ENCODE data around the gene GABRG3.

The GABRG3 gene

DNA sequence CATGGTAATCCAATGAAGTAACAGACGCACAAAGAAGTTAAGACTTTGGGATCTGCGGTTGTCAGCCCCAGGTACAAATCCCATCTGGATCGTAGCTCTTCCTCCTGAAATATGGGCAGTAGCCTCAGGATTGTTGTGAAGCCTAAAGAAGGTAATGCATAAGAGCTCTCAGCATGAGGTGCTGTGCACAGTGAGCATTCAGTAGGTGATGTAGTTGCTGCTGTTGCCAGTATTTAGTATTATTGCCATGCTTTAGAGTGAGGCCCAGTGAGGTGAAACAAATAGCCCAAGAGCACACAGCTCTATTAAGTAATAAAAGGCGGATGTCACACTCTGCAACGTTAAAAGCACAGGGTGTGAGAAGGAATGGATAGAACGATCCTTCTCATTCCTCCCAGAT lies 225.7 kb downstream of the GABRG3 start:
- no peak for DNase-seq

DNA sequence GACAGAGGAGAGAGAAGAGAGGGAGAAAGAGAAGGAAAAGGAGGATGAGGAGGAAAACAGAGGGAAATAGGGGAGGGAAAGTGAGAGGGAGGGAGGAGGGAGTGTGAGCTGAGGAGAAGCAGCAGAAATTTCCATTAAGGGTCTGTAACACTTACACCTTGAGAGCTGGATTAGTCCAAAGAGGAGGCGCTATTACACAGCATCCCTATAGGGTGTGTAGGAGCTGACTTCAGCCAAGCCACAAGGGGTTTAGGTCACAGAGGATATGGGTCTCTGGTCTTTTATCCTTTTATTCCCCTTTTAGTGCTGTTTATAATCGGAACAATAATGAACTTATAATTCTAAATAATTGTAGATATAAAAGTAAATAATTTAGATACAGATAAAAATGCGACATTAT lies 230.4 kb downstream of the GABRG3 start:
- no peak for DNase-seq

DNA sequence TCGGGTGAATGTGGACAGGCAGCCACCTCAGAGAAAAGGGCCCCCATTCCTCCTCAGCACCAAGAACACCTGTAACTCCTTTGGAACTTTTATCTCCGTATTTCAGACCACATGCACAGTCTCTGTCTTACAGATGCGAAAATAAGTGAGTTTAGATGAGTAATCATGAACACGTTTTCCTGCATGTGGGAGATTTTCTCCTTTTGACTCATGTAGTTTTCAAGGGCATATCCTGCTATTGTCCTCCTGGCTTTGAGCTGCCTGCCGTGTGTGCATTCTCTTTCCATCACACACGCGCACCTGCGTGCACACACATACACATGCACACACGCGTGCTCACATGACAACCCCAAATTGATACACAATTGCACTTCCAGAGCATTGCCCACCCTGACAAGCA lies 239.2 kb downstream of the GABRG3 start:
- DNase-seq: no peak

DNA sequence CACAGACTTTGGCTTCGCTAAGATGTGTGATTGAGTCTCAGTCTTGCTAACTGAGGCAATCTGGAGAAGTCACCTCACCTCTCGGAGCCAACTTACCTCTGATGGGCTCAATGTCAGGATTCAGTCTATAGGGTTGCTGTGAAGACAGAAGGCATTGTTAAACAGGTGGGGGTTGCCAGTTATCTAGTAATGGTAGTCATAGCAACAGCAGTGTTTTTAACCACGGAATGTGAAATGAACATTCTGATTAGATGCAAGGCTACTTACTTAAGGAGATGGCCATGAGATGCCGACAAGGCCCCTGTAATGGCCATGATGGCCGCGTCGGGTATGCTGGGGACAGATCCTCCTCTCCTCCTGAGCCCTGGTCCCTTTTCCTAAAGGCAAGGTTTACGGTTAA lies 243.1 kb downstream of the GABRG3 start:
- DNase-seq: no peak

DNA sequence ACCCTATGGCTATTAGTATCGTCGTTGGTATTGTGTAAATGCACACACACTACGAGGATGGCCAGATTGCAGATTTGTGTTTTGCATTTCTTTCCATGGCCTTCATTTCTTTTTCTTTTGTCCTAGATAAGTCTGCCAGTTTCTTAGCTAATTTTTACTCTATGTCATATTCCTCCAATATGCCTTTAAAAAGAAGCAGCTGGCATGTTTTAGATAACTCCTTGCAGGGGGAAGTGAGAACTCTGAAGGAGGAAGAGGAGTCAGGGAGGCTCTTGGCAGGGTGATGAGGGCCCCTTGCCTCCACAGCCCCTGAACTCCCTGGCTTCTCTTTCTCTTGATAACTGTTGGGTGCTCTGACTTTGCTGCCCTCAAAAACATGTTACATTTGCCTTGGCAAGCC lies 244.0 kb downstream of the GABRG3 start:
- no peak for DNase-seq

DNA sequence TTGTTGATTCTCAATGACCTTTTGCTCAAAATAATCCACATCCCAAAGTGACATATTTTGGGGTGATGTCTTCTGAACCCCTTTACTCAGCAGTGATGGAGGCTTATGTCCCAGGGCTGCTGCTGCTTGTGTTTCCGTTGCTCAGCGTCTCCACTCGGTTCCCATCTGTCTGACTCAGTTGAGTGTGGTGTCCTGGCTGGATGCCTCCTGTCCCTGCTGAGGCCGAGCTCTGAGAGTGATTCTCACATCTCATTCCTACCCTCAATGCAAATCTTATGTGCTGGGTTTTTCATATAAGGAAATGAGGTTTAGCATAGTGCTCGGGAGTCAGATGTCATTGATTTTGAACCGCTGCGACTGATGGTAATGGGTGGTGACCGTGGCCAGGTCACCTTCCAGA lies 247.4 kb downstream of the GABRG3 start:
- DNase-seq: no peak

DNA sequence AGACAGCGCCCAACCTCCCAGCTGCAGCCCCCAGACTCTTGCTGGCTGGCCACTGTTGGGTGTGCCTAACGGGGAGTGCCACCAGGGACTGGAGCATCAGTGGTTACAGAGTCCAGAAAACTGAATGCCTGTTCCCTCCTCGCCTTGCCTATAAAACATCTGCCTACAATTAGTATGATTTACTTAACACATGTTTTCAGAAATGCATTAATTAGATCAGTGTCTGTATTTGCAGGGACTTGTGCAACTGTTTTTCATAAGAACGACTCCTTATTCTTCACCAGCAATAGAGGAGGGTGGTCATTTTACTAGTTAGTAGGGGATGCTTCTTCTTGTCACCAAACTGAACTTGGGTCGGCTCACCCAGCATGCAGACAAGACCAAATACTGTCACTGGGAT lies 248.7 kb downstream of the GABRG3 start:
- DNase-seq: no peak

DNA sequence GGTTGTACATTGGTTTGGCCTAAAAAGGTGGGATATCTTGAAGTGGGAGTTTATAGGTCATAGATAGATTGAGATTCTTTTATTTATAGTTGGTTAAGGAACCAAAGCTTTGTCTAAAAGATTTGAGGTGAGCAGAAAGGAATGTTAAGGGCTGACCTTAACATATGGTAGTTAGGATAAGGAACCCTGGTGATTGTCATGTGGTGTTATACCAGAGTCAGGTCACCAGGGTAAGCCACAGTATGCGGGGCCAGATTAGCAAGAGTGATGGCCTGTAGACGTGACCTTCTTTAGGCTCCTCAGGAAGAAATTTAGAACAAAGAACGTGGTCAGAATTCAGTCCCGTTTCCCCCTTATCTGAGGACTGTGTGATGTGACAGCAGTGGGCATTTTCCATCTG lies 249.2 kb downstream of the GABRG3 start:
- DNase-seq: no peak

DNA sequence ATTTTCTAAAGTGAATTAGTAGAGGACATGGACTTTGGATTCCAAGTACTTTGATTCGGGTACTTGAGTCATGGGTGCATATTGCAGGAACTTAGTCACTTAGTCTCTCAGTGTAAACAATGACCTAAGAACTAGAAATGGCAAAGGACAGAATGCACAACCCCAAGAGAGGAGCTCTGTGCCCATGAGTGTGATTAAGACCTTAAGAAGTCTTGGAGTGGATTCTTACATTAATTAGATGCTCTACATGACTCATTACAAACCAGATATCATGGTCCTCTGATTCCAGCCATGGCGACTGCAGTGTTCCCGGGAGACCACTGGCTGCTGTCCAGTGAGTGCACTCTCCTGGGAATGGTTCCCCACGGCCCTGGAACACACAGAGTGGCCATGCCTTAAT lies 251.5 kb downstream of the GABRG3 start:
- DNase-seq: no peak

DNA sequence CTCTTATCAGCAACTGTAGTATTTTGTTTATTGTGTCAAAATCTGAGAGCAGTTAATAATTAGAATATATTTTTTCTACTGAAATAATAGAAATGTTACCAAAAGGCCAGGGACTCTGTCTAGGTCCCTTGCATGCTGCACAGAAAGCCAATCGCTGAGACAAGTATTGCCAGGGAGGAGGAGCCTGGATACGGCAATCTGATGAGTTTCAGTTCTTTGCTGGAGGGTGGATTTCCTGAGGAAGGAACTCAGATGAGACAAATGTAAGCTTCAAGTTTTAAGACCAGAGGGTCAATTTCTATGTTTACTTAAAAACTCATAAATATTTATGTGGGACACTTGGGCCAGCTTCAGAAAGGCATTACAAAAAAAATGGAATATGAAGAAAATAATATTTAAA lies 252.2 kb downstream of the GABRG3 start:
- DNase-seq: no peak

DNA sequence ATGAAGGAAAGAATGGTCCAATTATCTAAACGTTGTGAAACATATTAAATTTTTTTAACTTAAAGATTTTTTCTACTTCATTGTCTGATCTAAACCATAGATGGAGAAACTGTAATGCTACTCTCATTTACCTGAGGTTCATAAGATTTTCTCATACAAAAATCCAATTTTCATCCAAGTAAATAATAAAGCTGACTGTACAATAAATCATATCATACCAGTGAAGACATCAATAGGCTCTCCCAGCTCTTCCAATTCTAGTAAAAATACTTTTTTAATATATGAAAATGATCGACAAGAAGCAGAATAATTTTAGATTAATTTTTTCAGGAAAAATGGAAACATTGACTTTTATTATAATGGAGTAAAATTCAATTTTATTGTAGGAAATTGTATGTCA lies 260.8 kb downstream of the GABRG3 start:
- DNase-seq: no peak

DNA sequence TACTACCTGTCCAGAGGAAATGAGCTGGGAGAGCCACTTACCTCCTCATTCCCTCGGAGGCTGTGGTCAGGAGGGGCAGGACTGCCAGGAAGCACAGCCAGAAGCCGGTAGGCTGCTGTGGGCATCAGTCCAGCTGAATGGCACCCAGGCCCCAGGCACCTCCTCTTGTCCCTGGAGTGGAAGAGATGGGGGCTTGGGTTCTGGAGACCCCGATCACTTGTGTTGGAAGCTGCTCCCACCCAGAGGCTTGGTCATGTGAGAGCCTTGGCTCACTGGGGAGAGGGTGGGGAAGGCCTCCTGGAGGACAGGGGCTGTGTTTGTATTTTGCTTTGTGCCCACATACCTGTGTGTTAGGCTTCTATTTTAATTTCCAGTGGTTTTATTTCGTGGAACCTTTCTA lies 261.9 kb downstream of the GABRG3 start:
- no peak for DNase-seq

DNA sequence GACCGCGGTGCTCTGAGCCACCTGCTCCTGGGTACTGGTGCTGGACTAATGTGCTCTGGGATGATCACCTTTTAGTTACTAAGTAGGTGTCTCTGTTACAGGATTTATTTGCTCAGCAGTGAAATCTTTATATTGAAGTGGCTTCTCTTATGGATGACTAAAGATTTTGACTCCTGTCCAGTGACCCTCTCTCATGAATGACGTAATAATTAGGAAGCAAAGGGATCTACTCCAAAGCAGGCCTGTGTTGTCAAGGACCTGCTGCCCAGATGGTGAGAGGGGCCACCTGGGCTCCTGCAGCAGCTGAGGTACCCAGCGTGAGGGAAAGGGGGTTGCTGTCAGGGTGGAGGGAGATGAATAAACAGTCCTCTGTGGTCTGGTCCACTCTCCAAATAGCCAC lies 263.6 kb downstream of the GABRG3 start:
- no peak for DNase-seq

DNA sequence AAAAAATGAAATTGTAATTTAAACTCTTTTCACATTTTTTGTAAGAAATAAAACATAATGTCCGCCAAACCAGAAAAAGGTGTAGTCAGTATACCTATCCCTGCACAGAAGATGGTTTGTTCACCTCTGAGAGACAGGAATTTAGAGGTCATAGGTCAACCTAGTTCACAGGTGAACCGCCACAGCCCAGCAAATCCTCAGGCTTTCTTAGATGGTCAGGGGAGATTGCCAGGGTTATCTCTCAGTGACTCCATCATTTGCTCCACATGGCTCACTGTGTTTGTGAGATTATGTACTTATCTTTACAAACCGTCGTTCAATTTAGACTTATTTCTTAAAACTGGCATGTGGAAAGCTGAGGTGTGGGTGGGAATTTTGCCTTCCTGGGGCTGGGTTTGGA lies 264.2 kb downstream of the GABRG3 start:
- DNase-seq: no peak

DNA sequence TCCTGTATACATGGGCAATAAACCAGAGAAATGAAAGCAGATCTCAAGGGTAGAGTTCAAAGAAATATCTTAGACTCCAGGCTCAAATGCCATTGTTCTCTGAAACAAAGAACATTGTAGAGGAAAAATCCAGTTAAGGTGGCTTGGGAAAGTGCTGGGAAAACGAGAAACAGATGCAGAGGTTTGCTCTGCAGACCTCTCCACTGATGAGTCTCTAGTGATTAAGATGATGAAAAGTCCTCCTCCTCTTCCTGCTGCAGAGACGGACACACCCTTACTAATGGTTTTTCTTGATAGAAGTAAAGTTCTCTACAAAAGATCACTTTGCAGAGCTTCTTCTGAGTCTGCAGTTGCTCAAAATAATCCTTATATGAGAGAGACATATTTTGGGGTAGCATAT lies 264.7 kb downstream of the GABRG3 start:
- no peak for DNase-seq

DNA sequence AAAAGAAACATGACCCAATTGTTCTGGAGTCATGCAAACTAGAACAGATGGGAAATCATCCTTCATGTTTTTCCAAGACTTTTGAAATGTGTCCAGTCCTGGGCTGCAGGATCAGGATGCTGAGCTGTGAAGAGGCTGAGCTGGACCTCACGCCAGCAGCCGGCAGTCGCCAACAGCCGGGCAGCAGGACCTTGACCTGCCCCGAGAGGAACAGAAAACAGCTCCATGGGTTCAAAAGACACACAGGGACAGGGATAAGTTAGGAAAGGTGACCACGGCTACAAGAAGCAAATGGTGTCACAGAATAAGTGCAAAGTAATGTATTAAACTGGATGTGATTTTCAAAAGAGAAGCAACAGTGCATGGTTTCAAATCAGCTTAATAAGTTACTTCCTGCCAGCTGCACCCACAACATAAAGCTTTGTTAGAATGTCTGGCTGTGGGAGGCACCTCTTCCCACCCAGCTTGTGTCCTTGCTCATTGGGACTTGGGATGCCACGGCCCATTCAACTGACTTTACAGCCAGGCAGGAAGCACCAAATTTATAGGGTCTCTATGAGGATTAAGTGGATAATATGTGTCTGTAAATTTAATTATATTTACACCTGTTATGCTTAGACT lies 266.4 kb downstream of the GABRG3 start:
- no peak for DNase-seq

DNA sequence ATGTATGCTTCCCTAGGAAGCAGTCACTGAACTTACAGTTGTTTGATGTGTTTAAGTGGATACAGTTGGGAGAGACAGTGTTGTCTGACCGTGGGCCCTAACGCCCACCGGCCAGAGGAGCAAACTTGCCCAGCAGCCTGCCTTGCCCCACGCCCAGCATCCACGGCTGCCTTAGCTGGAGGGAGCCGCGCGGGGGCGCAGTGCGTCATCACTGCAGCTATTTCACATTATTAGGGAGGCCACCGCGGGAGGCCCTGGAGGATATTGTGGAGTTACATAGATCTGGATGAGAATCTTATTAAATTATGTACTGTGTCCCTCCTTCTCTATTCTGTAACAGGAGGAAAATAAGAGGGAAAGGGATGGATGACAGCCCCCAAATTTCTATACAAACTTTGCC lies 267.2 kb downstream of the GABRG3 start:
- no peak for DNase-seq

DNA sequence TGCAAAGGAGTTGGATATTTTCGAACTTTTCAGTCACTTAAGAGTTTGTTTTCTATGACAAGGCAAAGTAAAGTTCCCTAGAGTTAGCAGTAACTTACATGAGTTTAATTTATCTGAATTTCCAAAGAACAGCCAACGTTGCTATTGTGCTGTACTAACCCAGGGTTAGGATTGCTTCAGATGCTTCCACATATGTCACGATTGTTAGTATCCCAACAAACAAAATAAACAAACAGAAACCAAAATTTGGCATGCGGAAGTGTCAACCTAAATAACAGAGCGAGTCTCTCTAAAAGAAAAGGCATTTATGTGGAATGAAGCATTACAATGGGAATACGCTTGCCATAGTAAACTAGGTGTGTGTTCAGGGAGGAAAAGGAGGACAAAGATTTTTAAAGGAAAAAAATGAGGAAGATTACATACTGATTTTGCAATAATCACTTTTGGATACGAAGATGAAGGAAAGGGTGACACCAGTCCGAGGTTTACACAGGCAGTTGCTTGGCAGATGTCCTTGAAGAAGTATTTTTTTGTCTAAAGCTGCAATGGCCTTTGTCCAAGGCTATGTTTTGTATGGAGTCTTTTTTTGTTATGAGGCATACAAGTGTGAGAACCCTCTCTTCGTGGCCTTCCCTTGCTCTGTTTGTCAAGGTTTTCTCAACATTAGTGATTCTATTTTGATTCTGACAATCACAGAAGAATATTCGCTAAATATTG lies 267.9 kb downstream of the GABRG3 start:
- no peak for DNase-seq

DNA sequence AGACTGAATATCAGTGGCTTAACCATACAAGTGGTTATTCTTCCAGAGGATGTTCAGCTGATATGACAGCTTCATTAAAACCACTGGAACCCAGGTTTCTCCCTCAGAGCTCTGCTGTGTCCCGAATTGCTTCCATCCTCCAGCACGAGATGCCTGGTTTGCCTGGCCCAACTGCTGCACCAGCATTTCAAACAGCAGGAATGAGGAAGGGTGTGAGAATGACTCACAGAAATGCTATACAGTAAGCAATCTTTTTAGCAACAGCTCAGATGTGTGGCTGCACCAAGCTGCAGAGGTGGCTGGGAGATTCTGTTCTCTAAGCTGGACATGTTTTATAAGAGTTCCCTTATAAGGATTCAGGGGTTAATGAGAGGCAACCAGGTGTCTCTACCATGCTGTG lies 271.0 kb downstream of the GABRG3 start:
- no peak for DNase-seq

DNA sequence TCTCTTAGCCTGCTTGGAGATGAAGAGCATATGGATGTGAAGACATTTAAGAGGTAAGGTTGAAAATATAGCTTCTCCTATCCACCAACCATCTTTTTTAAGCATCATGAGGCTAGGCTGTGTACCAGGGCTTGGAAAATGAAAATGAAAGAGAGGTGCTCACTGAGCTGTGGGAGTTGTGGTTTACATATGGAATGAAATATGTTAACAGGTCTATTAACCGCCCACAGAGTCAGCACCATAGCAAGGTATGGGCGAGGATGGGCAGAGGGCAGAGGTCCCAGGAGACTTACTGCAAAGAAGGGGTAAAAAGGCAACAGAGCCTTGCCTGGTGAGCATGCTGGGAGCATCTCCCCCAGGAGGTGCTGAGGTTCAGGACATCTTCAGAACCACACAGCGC lies 273.1 kb downstream of the GABRG3 start:
- no peak for DNase-seq

DNA sequence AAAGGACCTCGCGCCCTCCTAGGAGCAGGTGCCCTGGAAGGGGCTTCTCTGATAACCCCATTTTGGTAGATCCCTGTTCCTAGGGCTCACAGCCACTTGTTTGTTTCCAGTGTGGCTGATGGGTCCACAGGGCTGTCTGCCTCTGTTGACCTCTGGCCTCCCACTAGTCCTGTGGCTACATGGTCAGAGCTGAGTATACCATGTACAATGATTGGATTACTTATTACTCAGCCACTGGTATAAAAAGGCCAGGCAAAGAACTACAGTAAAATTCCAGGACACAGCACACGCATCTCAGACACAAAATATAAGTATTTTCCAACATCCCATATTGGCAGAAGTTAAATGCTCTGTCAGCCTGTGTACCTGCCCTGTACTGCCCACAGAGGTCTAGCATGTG lies 277.3 kb downstream of the GABRG3 start:
- no peak for DNase-seq

DNA sequence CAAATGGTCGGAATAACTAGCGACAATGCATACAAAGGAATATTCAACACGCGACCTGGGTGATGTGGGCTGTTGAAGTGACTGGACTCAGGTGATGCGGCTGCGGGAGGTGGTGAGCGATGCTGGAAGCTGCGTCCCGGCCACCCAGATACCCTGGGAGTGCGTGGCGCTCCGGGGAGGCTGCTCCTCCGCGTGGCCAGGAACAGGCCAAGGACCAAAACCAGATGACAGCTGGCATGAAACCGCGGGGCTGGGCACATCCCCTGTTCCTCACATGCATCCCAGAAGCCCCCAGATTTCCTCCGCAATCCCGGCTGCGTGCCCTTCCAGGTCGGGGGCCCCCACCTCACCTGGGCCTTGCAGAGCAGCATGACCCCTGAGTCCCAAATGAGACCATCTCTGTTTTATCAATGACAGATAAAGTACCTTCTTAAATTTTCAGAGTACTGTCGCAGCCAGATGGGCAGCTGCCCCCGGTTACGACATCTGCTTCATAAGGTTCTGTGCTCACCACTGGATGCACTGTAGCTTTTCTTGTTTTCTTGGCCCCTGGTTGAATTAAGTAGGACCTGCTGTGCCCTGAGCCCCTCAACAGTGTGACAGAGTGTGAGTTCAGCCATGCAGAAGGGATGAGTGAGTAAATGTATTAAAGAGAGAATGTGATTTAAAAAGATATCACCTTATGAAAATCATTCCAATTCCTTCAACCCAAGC lies 278.2 kb downstream of the GABRG3 start:
- DNase-seq: no peak

DNA sequence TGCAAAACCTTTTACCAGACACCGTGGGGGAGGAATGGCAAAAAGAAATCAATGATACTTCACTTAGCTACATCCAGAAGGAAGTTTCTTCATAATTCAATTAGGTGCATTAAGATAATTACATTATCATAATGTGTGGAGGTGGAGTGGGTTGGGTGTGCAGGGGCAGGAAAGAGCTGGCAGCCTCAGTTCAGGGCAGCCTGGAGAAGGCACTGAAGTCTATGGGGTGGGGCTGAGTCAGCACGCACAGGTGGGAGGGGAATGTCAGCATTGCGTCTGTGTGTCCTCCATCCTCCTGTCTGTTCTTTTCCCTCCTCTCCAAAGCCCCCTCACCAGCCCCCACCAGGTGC lies 278.8 kb downstream of the GABRG3 start:
- no peak for DNase-seq

DNA sequence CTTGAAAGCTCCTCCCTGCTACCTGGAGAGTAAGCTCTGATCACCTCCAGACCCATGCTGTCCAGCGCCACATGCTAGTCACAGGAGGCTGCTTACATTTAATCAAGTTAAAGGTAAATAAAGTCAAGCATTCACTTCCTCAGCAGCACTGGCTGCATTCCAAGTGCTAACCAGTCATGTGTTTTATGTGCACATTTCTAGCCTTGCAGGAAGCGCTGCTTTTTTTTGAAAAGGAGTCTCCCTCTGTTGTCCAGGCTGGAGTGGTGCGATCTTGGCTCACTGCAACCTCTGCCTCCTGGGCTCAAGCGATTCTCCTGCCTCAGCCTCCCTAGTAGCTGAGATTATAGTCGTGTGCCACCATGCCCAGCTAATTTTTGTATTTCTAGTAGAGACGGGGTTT lies 279.2 kb downstream of the GABRG3 start:
- DNase-seq: no peak

DNA sequence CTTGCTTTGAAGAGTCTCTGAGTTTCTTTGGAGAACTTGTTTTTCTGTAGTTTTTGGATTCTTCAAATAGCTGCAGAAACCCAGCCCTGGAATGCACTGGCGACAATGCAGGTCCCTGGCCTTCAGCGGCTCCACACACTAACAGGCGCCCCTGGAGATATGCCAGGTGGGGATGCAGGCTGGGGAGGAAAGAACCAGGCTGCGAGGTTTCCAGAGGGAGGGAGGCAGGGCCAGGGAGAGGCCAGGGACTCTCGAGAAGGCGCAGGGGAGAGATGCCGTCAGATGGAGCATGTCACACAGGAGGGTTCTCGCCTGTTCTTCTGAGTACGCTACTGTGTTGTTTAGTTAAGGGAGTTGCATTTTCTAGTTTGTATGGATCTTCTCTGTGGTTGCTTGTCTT lies 283.1 kb downstream of the GABRG3 start:
- DNase-seq: no peak

All from activated T-cell treated with anti-CD3 and anti-CD28 coated beads for 4 hours (primary cell).